ENCODE results near the gene RTP2.

The RTP2 gene

GRCh38 chr3:187665764-187666402 lies 36.5 kb downstream of the RTP2 start:
- no peak for DNase-seq

GRCh38 chr3:187665010-187665409 lies 37.3 kb downstream of the RTP2 start:
- DNase-seq, result no peak

GRCh38 chr3:187662848-187663409 lies 39.4 kb downstream of the RTP2 start:
- DNase-seq, result peak; percentile 4 to 34 (median 31)

GRCh38 chr3:187661267-187661666 lies 41.1 kb downstream of the RTP2 start:
- no peak for DNase-seq

GRCh38 chr3:187651282-187651681 lies 51.1 kb downstream of the RTP2 start:
- no peak for DNase-seq
